H7 (cell line): ENCODE results near the gene GPBAR1. TPM values are rescaled to one million over a fixed set of nuclear protein-coding genes. Genes with fewer than 3 reads are reported as not detected.

Experiments
- DNase-seq: peaks from one replicate; pipeline ENCODE4 v3.0.0; 2012
- H3K27me3 ChIP-seq: 2 replicates; pipeline ENCODE4 v1.6.0; 2011; ENCODE audit warnings: mild to moderate bottlenecking, low read length; ENCODE audit not compliant: control insufficient read depth, insufficient read depth
- H3K36me3 ChIP-seq: replicated peaks from 2 replicates; pipeline ENCODE4 v1.5.1; 2011; ENCODE audit warnings: low read length; ENCODE audit not compliant: control insufficient read depth, insufficient read depth
- H3K4me3 ChIP-seq: 2 replicates; pipeline ENCODE4 v1.5.1; 2011; ENCODE audit warnings: low read depth, mild to moderate bottlenecking, control low read depth, low read length, moderate library complexity; ENCODE audit not compliant: insufficient read depth
- total RNA-seq: library from RNA; depleted of rRNA; stranded (reverse); fragments of >200 nt; shearing (Covaris generic); gene quantifications from 2 replicates; pipeline ENCODE4 v1.2.3, GENCODE V29; 2014; rRNA removed

GPBAR1 gene
- total RNA-seq, 1 experiment from 2014 or later = not detected

DNA sequence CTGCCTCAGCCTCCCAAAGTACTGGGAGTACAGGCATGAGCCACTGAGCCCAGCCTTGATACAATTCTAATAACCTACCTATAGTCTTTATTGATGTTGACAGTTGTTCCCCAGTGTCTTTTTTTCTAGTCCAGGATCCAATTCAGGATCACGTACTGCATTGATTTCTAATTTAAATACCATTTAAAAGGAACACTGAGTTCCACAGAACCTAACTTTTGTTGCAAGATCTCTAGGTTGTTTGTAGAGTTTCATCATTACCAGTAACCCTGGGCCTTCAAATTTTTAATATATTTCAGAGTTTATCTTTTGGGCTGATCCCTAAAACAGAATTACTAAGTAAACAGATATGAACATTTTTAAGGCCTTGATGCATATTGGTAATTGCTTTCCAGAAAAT is 52.5 kb downstream of the GPBAR1 start:
- no peak for DNase-seq
- H3K36me3 ChIP-seq = no peaks in the 10 kb centered on the region
- no peaks in the 10 kb centered on the region for H3K27me3 ChIP-seq
- H3K4me3 ChIP-seq = no peak overlapping the region

Other genes with a start within 250 kb of the GPBAR1 start
- not detected in 2 replicates for gene RUFY4, start 191.8 kb upstream of the GPBAR1 start, total RNA-seq
- not detected in 2 replicates for gene CXCR2, start 135.0 kb upstream of the GPBAR1 start, total RNA-seq
- gene CXCR1, start 94.1 kb upstream of the GPBAR1 start, total RNA-seq = not detected in 2 replicates
- 146 and 167 TPM in 2 replicates for gene ARPC2, start 43.8 kb upstream of the GPBAR1 start, total RNA-seq
- 139 and 141 TPM in 2 replicates for gene AAMP, start 9.1 kb downstream of the GPBAR1 start, total RNA-seq
- gene PNKD, start 9.5 kb downstream of the GPBAR1 start, total RNA-seq = 46.5 and 61.3 TPM in 2 replicates
- gene TMBIM1, start 31.5 kb downstream of the GPBAR1 start, total RNA-seq = 34.1 and 35.6 TPM in 2 replicates
- gene CATIP, start 95.8 kb downstream of the GPBAR1 start, total RNA-seq = 0.76 TPM in 1 of 2 replicates, not detected in the other
- gene SLC11A1, start 121.3 kb downstream of the GPBAR1 start, total RNA-seq = not detected in 2 replicates
- gene CTDSP1, start 138.9 kb downstream of the GPBAR1 start, total RNA-seq = 25.4 and 29.9 TPM in 2 replicates
- gene VIL1, start 158.1 kb downstream of the GPBAR1 start, total RNA-seq = 0.07 and 3.0 TPM in 2 replicates